Measurements from ENCODE around the gene GASK1A. TPM values are rescaled to one million over a fixed set of nuclear protein-coding genes. Genes with fewer than 3 reads are reported as not detected.

The GASK1A gene
- total and polyA plus RNA-seq, 8 donors, result 1.2 to 23.6 (median 8.1) TPM

DNA sequence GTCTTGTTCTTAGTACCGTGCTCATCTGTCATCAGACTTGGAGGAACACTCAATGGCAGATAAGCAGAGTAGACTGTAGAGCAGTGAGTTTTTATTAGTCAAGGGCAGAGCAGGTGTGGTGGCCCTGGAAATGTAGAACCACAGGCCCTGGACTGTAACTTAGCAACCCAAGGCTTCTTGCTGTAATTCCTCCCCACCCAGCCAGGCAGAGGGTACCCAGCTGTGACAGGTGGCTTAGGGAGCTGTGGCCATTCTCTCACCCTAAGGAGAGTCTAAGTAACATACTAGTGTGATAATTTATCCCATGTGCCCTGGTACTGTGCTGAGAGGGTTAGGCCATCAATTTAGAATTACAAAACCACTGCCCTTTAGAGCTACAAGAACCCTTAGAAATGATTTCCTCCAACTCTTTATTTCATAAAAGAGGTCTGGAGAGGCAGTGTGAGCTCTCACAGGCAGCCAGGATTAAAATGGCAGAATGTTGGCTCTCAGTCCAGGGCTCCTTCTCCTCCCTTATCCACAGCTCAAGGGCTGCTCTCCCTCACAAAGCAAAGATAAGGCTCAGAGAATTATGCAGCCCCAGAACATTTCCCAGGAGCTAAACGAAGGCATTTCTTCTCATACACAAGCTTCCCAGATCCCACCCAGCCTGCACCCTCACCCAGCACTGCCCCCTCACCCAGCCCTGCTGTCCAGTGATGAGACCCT is 123.8 kb downstream of the GASK1A start:
- H3K27me3 ChIP-seq, result no peaks in the 10 kb centered on the region
- peak in 1 of 3 donors; percentile 21 for TF ChIP-seq POLR2AphosphoS5 (IDR thresholded peaks at IDR 0.05)
- TF ChIP-seq, protein P1, sequence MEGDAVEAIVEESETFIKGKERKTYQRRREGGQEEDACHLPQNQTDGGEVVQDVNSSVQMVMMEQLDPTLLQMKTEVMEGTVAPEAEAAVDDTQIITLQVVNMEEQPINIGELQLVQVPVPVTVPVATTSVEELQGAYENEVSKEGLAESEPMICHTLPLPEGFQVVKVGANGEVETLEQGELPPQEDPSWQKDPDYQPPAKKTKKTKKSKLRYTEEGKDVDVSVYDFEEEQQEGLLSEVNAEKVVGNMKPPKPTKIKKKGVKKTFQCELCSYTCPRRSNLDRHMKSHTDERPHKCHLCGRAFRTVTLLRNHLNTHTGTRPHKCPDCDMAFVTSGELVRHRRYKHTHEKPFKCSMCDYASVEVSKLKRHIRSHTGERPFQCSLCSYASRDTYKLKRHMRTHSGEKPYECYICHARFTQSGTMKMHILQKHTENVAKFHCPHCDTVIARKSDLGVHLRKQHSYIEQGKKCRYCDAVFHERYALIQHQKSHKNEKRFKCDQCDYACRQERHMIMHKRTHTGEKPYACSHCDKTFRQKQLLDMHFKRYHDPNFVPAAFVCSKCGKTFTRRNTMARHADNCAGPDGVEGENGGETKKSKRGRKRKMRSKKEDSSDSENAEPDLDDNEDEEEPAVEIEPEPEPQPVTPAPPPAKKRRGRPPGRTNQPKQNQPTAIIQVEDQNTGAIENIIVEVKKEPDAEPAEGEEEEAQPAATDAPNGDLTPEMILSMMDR (IDR thresholded peaks at IDR 0.05), result no peak
- H3K36me3 ChIP-seq, result no peaks in the 10 kb centered on the region
- no peak overlapping the region for H3K4me3 ChIP-seq
- intact Hi-C loops (cut with DNase I; ENCODE audit: low total_unique reads), result no loop called here
- H3K9me3 ChIP-seq, result no peaks in the 10 kb centered on the region
- peak overlapping the region in 2 of 5 donors; percentile 20 to 88 for H3K27ac ChIP-seq
- peak in 1 of 2 donors; percentile 60 for DNase-seq
- H3K4me1 ChIP-seq, result peaks cover 15 to 40% (median 29%) of the 10 kb centered on the region in 4 donors
- WGBS, 5 donors, result 47 to 59% (median 52%) methylated on average over 2 of the region's 2 CpGs

DNA sequence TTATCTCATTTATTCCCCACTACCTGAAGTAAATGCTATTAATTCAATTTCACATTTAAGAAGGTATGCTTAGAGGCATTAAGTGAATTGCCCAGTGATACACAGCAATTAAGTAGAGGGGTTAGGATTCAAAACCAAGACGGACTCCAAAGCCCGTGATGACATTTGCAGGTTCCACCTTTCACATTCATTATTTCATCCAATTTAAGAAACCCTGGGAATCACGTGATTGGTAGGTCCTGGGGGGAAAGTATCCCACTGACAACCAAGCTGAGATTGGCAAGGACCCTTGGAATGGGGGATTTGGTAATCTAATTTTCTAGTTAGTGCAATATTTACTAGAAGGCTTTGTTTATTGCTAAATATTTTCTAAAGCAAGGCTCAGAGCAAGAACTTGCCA is 124.9 kb downstream of the GASK1A start:
- no peaks in the 10 kb centered on the region for H3K9me3 ChIP-seq
- TF ChIP-seq EP300 (IDR thresholded peaks at IDR 0.05) (no peak), POLR2AphosphoS5 (IDR thresholded peaks at IDR 0.05) (no peak), POLR2A (IDR thresholded peaks at IDR 0.05) (no peak)
- TF ChIP-seq, protein P1 (IDR thresholded peaks at IDR 0.05), result no peak
- DNase-seq, result no peak
- H3K27me3 ChIP-seq, result no peaks in the 10 kb centered on the region
- H3K4me1 ChIP-seq, result peaks cover 15 to 38% (median 26%) of the 10 kb centered on the region in 4 donors
- 61 to 99% (median 79%) methylated on average over 3 of the region's 3 CpGs for WGBS, 5 donors
- peak overlapping the region in 1 of 5 donors; percentile 88 for H3K27ac ChIP-seq
- intact Hi-C loops (cut with DNase I; ENCODE audit: low total_unique reads), result no loop called here
- H3K36me3 ChIP-seq, result no peaks in the 10 kb centered on the region
- H3K4me3 ChIP-seq, result peak overlapping the region in 1 of 4 donors; percentile 77

DNA sequence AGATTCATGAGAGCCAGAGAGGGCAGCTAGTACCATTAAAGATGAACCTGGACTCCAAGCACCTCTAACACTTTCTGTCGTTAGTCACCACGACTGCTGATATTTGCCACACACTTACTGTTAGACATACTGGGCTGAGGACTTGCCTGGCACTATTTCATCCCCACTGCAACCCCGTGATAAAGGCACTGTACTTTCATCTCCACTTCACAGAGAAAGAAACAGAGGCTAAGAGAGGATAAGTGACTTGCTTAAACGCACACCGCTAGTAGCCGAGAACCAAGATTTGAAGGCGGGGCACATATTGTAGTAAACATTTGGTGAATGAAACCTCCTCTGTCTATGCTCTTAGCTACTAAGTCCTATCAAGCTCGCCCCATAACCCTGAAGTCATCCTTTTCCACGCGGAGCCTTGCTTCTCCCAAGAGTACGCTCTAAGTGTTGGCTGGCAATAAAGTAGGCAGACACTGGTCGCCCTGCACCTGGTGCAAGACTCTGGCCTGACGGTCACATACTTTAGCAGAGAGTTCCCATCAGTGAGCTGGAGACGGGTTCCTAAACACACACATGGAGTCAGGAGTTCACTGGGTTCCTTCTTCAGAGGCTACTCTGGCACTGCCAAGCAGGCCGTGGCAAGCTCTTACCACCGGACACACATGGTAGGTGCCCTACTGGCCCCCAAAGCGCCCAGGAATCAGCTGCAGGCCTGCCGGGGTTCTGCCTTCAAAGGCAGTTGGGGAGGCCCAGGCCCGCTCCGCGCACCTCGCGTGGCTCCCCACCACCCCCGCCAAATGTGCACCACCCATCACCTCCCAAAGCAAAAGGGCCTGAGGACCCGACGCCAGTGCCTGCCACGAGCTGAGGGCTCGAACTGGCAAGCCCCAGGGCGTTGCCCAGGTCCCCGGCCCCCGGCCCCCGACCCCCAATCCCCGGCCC is 125.8 kb downstream of the GASK1A start:
- DNase-seq, result peak in 1 of 2 donors; percentile 18
- WGBS, 5 donors, result 42 to 67% (median 51%) methylated on average over 13 to 33 of the region's 33 CpGs
- Histone ChIP-seq H3K9me3 (no peaks in the 10 kb centered on the region), H3K4me3 (peak overlapping the region; percentile 77 to 96 (median 83)), H3K36me3 (no peaks in the 10 kb centered on the region), H3K4me1 (peaks cover 15 to 38% (median 26%) of the 10 kb centered on the region in 4 donors), H3K27me3 (no peaks in the 10 kb centered on the region), H3K27ac (peak overlapping the region in 4 of 5 donors; percentile 71 to 88 (median 76))
- TF ChIP-seq EP300 (IDR thresholded peaks at IDR 0.05) (no peak), POLR2A (IDR thresholded peaks at IDR 0.05) (no peak), POLR2AphosphoS5 (IDR thresholded peaks at IDR 0.05) (no peak)
- TF ChIP-seq, protein P1 (IDR thresholded peaks at IDR 0.05), result no peak
- intact Hi-C loops (cut with DNase I; ENCODE audit: low total_unique reads), result no loop called here

DNA sequence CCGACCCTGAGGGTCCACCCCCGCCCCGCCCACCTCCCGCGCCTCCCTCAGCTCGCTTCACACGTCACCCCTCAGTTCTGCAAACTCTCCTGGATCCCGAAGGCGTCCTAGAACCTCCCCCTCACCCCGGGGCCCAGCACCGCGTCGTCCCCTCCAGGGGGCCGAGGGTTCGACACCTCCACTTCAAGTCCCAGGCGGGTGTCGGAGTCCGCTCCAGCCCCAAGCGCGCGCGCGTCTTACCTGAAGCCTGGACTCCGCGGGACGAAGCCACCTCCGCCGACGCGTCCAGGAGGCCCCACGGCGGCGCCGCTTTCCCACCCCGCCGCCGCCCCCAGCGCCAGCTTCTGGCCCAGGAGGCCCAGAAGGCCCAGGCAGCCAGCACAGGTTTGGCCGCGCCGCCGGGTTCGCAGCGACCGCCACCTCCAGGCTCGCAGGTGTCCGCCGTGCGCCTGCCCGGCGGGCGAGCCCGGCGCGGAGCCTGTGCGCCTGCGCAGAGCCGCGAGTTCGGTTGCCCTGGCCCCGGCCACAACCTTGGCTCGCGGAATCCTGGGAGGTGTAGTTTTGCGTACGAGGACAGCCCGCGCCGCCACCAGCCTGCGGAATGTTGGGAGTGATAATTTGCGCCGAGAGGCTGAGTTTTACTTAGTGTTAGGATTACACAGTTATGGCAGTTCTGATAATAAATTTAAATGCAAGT is 126.6 kb downstream of the GASK1A start, which contains the start of gene POMGNT2:
TSS of gene POMGNT2 (minus strand) at position 484 of the 697 bp plus-strand sequence. CDS start 24,648 bp downstream, outside the sequence.
- intact Hi-C loops (cut with DNase I; ENCODE audit: low total_unique reads), result no loop called here
- peak; percentile 92 to 96 for DNase-seq
- Histone ChIP-seq H3K4me1 (peaks cover 15 to 38% (median 26%) of the 10 kb centered on the region in 4 donors), H3K4me3 (peak within 1 kb of the TSS; percentile 77 to 96 (median 83)), H3K9me3 (no peaks in the 10 kb centered on the region), H3K27ac (peak within 1 kb of the TSS; percentile 37 to 88 (median 76)), H3K36me3 (no peaks in the 10 kb centered on the region), H3K27me3 (no peaks in the 10 kb centered on the region)
- WGBS, 5 donors, result 0 to 3% (median 0%) methylated on average over 19 to 71 of the region's 71 CpGs
- TF ChIP-seq POLR2AphosphoS5 (IDR thresholded peaks at IDR 0.05) (peak in 2 of 3 donors; percentile 7 to 74), EP300 (IDR thresholded peaks at IDR 0.05) (no peak)
